Heart right ventricle (tissue), 16 donors: ENCODE results near the gene GPC3. TPM values are rescaled to one million over a fixed set of nuclear protein-coding genes. Genes with fewer than 3 reads are reported as not detected.

Experiments used
- ATAC-seq, 8 donors: fragments of 200-7000 bp; cut with Tn5 transposase; one replicate each; pipeline ENCODE4 v1.9.1; 2020; ENCODE audit warnings: mild to moderate bottlenecking in 8 of 8, moderate library complexity in 8 of 8, moderate number of reproducible peaks in 1 of 8
- DNase-seq, 2 donors: peaks; one replicate each; pipeline ENCODE4 v3.0.0-alpha.2; 2020
- H3K27ac ChIP-seq, 10 donors: fragments of 200-600 bp; sonication (generic) in 2 of 10; one replicate each; pipeline versions ENCODE4 v1.5.0 to v1.8.0; 2020 to 2022; ENCODE audit warnings: mild to moderate bottlenecking in 3 of 10
- H3K27me3 ChIP-seq, 7 donors: fragments of 200-600 bp; one replicate each; pipeline ENCODE4 v1.8.0; 2021 to 2022; ENCODE audit warnings: mild to moderate bottlenecking in 2 of 7
- H3K36me3 ChIP-seq, 9 donors: fragments of 200-600 bp; sonication (generic) in 1 of 9; one replicate each; pipeline versions ENCODE4 v1.5.0 to v1.8.0; 2020 to 2022; ENCODE audit warnings: mild to moderate bottlenecking in 2 of 9
- H3K4me1 ChIP-seq, 9 donors: fragments of 200-600 bp; sonication (generic) in 1 of 9; one replicate each; pipeline versions ENCODE4 v1.5.0 to v1.8.0; 2020 to 2022; ENCODE audit warnings: mild to moderate bottlenecking in 4 of 9
- H3K4me3 ChIP-seq, 10 donors: fragments of 200-600 bp; sonication (generic) in 2 of 10; one replicate each; pipeline versions ENCODE4 v1.5.0 to v1.8.0; 2020 to 2022; ENCODE audit warnings: mild to moderate bottlenecking in 7 of 10, moderate library complexity in 2 of 10
- H3K9me3 ChIP-seq, 11 donors: fragments of 200-600 bp in 10 of 11; sonication (generic) in 2 of 11; one replicate each; pipeline versions ENCODE4 v1.5.0 to v1.8.0; 2013 to 2022; ENCODE audit warnings: mild to moderate bottlenecking in 2 of 11, control low read depth in 1 of 11, moderate library complexity in 1 of 11
- WGBS, 2 donors: extraction: QIAGEN DNeasy Blood & Tissue Kit; methylation state at CpG; one replicate each; pipeline ENCODE4 v1.1.7; 2013; ENCODE audit warnings: inconsistent platforms in 1 of 2; 5-methylcytosine and 5-hydroxymethylcytosine counted together
- intact Hi-C, 10 donors: fragments of 100-400 bp; cut with DNase I; formaldehyde crosslinking; loops; one replicate each; pipeline versions ENCODE4 v1.11.1 to v1.14.2; 2022
- polyA plus RNA-seq, 2 donors: library from polyadenylated mRNA; stranded (reverse); fragments of 200-250 nt; gene quantifications; one replicate each; pipeline ENCODE4 v1.2.3, GENCODE V29; 2013
- total RNA-seq, 10 donors: library from RNA; stranded (reverse); fragmentation: NEBNext Ultra II Directional in 3 of 10; extraction: Animal tissue kit (Norgen Biotek cat#: 25700) in 3 of 10; gene quantifications; one replicate each; pipeline versions ENCODE4 v1.2.1 to v1.2.4, GENCODE V29; 2021 to 2023
- TF ChIP-seq, protein P1 (sequence below), 9 donors: fragments of 200-600 bp; sonication (generic) in 2 of 9; IDR thresholded peaks; one replicate each; pipeline versions ENCODE4 v1.5.0 to v1.8.0; 2021 to 2022; ENCODE audit warnings: antibody characterized with exemption in 9 of 9, mild to moderate bottlenecking in 5 of 9, moderate library complexity in 1 of 9
- donor health status: Arrhythmogenic right ventricular cardiomyopathy.
- donor health status: ischemic (EF 13 %, LVEDD 7.1; RV severe dilation, severe dysfunction).
- donor health status: healthy with polysubstance abuse.
- donor health status: DM: no; HTN: yes; CAD: no.
- donor health status: DM: no; HTN: no; CAD: no.
- donor health status: ischemic (EF 25% LVEDD 6.9; RV normal size, moderate dysfunction).
- donor health status: ischemic (EF 25% LVEDD 5.7; RV mildly dilated, moderate dysfunction).
- donor health status: healthy.
- donor health status: DM: yes; HTN: yes; CAD: no.
- donor health status: Ischemic cardiomyopathy.
- donor health status: ischemic (EF 35%, LVEDD 5.7; RV mildly dilated, moderate dysfunction).
- donor health status: nonischemic (EF 11% LVEDD 7.7; RV severe dilation, severe dysfunction).
- donor health status: DM: yes; HTN: yes; CAD: no.
- donor health status: PGD.
- donor health status: ischemic (EF 29% LVEDD 5.4; RV normal size, mild dysfunction).
- donor health status: nonischemic (EF 23%, LVEDD 6.1; RV moderate dilation, normal function).

Gene GPC3
- total and polyA plus RNA-seq, 12 donors = 0.66 to 5.6 (median 3.4) TPM

DNA sequence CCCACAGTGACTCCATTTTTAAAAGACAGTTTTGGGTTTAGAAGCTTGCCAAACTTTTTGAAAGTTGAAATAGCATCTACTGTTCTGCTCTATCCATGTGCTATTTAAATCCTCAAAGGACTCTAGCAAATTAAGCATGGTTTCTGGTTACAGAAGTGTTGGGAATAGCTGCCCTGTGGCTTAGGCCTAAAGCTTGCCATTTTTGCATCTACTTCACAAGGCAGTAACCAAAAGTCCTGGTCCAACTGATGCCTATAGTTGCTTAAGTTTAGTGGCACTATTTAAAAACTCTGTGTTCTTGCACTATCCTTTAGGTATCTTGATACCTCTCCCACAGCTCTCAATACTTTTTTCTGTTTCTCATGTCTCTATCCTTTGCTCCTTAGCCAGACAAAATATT lies 319.1 kb downstream of the GPC3 start:
- intact Hi-C loops = loop anchor here in 3 of 10 donors (5.0 kb wide), 1 partner anchor 329 kb away; no protein-coding TSS in a partner anchor
- ATAC-seq (no peak), DNase-seq (no peak)
- H3K9me3 ChIP-seq = no peaks in the 10 kb centered on the region
- no peaks in the 10 kb centered on the region for H3K36me3 ChIP-seq
- peaks cover 0 to 36% (median 0%) of the 10 kb centered on the region in 7 donors for H3K27me3 ChIP-seq
- TF ChIP-seq, protein P1, sequence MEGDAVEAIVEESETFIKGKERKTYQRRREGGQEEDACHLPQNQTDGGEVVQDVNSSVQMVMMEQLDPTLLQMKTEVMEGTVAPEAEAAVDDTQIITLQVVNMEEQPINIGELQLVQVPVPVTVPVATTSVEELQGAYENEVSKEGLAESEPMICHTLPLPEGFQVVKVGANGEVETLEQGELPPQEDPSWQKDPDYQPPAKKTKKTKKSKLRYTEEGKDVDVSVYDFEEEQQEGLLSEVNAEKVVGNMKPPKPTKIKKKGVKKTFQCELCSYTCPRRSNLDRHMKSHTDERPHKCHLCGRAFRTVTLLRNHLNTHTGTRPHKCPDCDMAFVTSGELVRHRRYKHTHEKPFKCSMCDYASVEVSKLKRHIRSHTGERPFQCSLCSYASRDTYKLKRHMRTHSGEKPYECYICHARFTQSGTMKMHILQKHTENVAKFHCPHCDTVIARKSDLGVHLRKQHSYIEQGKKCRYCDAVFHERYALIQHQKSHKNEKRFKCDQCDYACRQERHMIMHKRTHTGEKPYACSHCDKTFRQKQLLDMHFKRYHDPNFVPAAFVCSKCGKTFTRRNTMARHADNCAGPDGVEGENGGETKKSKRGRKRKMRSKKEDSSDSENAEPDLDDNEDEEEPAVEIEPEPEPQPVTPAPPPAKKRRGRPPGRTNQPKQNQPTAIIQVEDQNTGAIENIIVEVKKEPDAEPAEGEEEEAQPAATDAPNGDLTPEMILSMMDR (IDR thresholded peaks at IDR 0.05) = no peak
- no peak overlapping the region for H3K27ac ChIP-seq
- H3K4me1 ChIP-seq = no peaks in the 10 kb centered on the region
- H3K4me3 ChIP-seq = no peak overlapping the region

GRCh38 chrX:133661962-133662839 lies 323.2 kb downstream of the GPC3 start:
- no peaks in the 10 kb centered on the region for H3K36me3 ChIP-seq
- no peaks in the 10 kb centered on the region for H3K4me1 ChIP-seq
- H3K27ac ChIP-seq = no peak overlapping the region
- no peak for ATAC-seq
- H3K27me3 ChIP-seq = peaks cover 0 to 39% (median 0%) of the 10 kb centered on the region in 7 donors
- TF ChIP-seq, protein P1 (IDR thresholded peaks at IDR 0.05) = no peak
- no peak overlapping the region for H3K4me3 ChIP-seq
- WGBS, 2 donors = 89 to 90% methylated on average over 3 of the region's 3 CpGs
- intact Hi-C loops = no loop called here
- DNase-seq = no peak
- no peaks in the 10 kb centered on the region for H3K9me3 ChIP-seq

- ATAC-seq (no peak), DNase-seq (no peak)
- Histone ChIP-seq H3K27ac (no peak overlapping the region), H3K4me1 (no peaks in the 10 kb centered on the region), H3K9me3 (no peaks in the 10 kb centered on the region), H3K36me3 (no peaks in the 10 kb centered on the region), H3K4me3 (no peak overlapping the region), H3K27me3 (peaks cover 0 to 36% (median 0%) of the 10 kb centered on the region in 7 donors)
- intact Hi-C loops = no loop called here
- TF ChIP-seq, protein P1 (IDR thresholded peaks at IDR 0.05) = no peak
These were observed 325.1 kb downstream of the GPC3 start for GRCh38 chrX:133660281-133660680.

DNA sequence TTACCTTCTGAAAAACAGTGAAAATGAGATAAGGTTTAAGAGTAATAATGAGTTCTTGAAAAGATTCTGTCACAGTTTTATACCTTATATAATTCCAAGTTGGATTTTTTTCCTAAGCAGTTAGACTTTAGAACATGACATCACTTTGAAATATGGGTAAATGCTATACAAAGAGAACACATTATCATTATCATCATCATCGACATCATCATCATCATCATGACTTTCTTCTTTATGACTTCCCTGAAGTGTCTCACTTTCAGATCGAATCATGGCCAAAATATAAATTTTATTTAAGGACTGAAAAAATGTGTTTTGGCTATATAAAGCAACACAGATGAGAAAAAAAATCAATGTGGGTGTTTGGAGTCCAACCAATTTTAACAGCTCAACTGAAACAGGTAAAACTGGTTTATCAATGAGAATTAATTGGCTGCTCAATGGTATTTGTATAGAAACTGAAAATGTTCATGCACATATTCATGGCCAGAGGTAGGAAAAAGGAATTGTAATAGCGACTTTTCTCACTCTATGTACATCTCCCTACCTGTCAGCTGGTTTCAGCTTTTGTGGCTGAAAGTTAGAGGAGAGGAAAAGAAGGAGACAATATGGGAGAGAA lies 327.0 kb downstream of the GPC3 start:
- Histone ChIP-seq H3K27me3 (peaks cover 0 to 40% (median 0%) of the 10 kb centered on the region in 7 donors), H3K27ac (no peak overlapping the region), H3K9me3 (no peaks in the 10 kb centered on the region), H3K36me3 (no peaks in the 10 kb centered on the region), H3K4me1 (no peaks in the 10 kb centered on the region), H3K4me3 (no peak overlapping the region)
- ATAC-seq (no peak), DNase-seq (no peak)
- WGBS, 2 donors = 93% methylated on average over 3 of the region's 3 CpGs
- intact Hi-C loops = no loop called here
- TF ChIP-seq, protein P1 (IDR thresholded peaks at IDR 0.05) = no peak
